ENCODE measurements around the gene MAB21L3.

The MAB21L3 gene

GRCh38 chr1:116159177-116159576 is 48.0 kb downstream of the MAB21L3 start:
- no peak for TF ChIP-seq CTCF (IDR thresholded peaks at IDR 0.05; ENCODE audit: low read depth, low read length)
- DNase-seq (ENCODE audit: extremely low read depth, low read depth): no peak

GRCh38 chr1:116159611-116160010 is 48.4 kb downstream of the MAB21L3 start:
- no peak for DNase-seq (ENCODE audit: extremely low read depth, low read depth)
- TF ChIP-seq CTCF (IDR thresholded peaks at IDR 0.05; ENCODE audit: low read depth, low read length): no peak

- DNase-seq (ENCODE audit: extremely low read depth, low read depth): no peak
- TF ChIP-seq CTCF (IDR thresholded peaks at IDR 0.05; ENCODE audit: low read depth, low read length): no peak
These were observed 50.2 kb downstream of the MAB21L3 start for GRCh38 chr1:116161390-116161789.

GRCh38 chr1:116161877-116162390 is 50.7 kb downstream of the MAB21L3 start:
- no peak for DNase-seq (ENCODE audit: extremely low read depth, low read depth)
- no peak for TF ChIP-seq CTCF (IDR thresholded peaks at IDR 0.05; ENCODE audit: low read depth, low read length)

- no peak for DNase-seq (ENCODE audit: extremely low read depth, low read depth)
- no peak for TF ChIP-seq CTCF (IDR thresholded peaks at IDR 0.05; ENCODE audit: low read depth, low read length)
These were observed 52.3 kb downstream of the MAB21L3 start for GRCh38 chr1:116163533-116163932.

- no peak for DNase-seq (ENCODE audit: extremely low read depth, low read depth)
- TF ChIP-seq CTCF (IDR thresholded peaks at IDR 0.05; ENCODE audit: low read depth, low read length): no peak
These were observed 53.0 kb downstream of the MAB21L3 start for GRCh38 chr1:116164150-116164549.

- TF ChIP-seq CTCF (IDR thresholded peaks at IDR 0.05; ENCODE audit: low read depth, low read length): no peak
- DNase-seq (ENCODE audit: extremely low read depth, low read depth): no peak
These were observed 53.6 kb downstream of the MAB21L3 start for GRCh38 chr1:116164604-116165368.
